Lower lobe of right lung (tissue), 2 donors: Measurements from ENCODE around the gene SLC2A10. TPM values are rescaled to one million over a fixed set of nuclear protein-coding genes. Genes with fewer than 3 reads are reported as not detected.

Source experiments
- ATAC-seq, 2 donors: fragments of 200-7000 bp; cut with Tn5 transposase; one replicate each; pipeline ENCODE4 v1.9.1; 2020 to 2022; ENCODE audit warnings: mild to moderate bottlenecking in 2 of 2, moderate library complexity in 2 of 2
- DNase-seq: peaks from one replicate; pipeline ENCODE4 v3.0.0-alpha.2; 2020
- H3K27ac ChIP-seq: fragments of 200-600 bp; one replicate; pipeline ENCODE4 v1.8.0; 2022
- H3K27me3 ChIP-seq: fragments of 200-600 bp; one replicate; pipeline ENCODE4 v1.8.0; 2022; ENCODE audit warnings: low read depth
- H3K36me3 ChIP-seq: fragments of 200-600 bp; one replicate; pipeline ENCODE4 v1.8.0; 2022; ENCODE audit warnings: mild to moderate bottlenecking
- H3K4me1 ChIP-seq: fragments of 200-600 bp; one replicate; pipeline ENCODE4 v1.8.0; 2022
- H3K4me3 ChIP-seq: fragments of 200-600 bp; one replicate; pipeline ENCODE4 v1.8.0; 2022; ENCODE audit warnings: mild to moderate bottlenecking
- H3K9me3 ChIP-seq: fragments of 200-600 bp; one replicate; pipeline ENCODE4 v1.8.0; 2022
- intact Hi-C: fragments of 100-400 bp; cut with DNase I; formaldehyde crosslinking; loops from one replicate; pipeline ENCODE4 v1.11.0; 2022
- total RNA-seq: library from RNA; stranded (reverse); fragmentation: NEBNext Ultra II Directional; extraction: Animal tissue kit (Norgen Biotek cat#: 25700); gene quantifications from one replicate; pipeline ENCODE4 v1.2.1, GENCODE V29; 2021
- TF ChIP-seq, protein P1 (sequence below): fragments of 200-600 bp; IDR thresholded peaks from one replicate; pipeline ENCODE4 v1.8.0; 2022; ENCODE audit warnings: antibody characterized with exemption, mild to moderate bottlenecking
- donor health status: DM: no; HTN: yes; CAD: no; lungs with severe emphysema.

The SLC2A10 gene
- total RNA-seq, 1 donor from 2014 or later: 11.5 TPM

DNA sequence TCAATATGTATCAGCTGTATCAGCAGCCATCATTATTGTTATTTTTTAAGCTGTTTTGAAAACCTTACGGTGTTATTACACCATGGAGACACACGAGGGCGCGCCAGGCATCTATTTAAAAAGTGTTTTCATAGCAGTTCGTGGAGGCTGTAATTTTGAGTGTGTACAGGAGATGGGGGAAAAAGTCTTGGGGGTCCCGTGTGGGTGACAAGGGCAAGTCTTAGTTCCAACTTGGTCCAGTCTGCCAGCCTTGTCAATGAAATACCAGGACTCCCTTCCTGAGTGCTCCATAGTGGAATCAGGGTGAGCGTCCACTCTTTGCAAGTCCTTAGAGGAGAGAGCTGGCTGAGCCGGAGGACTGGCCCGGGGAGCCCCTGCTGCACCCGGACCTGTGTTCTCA lies 43.3 kb downstream of the SLC2A10 start:
- ATAC-seq (peak in 1 of 2 donors; percentile 50), DNase-seq (peak; percentile 67)
- Histone ChIP-seq H3K9me3 (no peaks in the 10 kb centered on the region), H3K4me1 (peaks cover 4% of the 10 kb centered on the region), H3K27me3 (peaks cover 5% of the 10 kb centered on the region), H3K4me3 (no peak overlapping the region), H3K27ac (no peak overlapping the region), H3K36me3 (no peaks in the 10 kb centered on the region)
- intact Hi-C loops: no loop called here
- TF ChIP-seq, protein P1, sequence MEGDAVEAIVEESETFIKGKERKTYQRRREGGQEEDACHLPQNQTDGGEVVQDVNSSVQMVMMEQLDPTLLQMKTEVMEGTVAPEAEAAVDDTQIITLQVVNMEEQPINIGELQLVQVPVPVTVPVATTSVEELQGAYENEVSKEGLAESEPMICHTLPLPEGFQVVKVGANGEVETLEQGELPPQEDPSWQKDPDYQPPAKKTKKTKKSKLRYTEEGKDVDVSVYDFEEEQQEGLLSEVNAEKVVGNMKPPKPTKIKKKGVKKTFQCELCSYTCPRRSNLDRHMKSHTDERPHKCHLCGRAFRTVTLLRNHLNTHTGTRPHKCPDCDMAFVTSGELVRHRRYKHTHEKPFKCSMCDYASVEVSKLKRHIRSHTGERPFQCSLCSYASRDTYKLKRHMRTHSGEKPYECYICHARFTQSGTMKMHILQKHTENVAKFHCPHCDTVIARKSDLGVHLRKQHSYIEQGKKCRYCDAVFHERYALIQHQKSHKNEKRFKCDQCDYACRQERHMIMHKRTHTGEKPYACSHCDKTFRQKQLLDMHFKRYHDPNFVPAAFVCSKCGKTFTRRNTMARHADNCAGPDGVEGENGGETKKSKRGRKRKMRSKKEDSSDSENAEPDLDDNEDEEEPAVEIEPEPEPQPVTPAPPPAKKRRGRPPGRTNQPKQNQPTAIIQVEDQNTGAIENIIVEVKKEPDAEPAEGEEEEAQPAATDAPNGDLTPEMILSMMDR: peak; percentile 71

DNA sequence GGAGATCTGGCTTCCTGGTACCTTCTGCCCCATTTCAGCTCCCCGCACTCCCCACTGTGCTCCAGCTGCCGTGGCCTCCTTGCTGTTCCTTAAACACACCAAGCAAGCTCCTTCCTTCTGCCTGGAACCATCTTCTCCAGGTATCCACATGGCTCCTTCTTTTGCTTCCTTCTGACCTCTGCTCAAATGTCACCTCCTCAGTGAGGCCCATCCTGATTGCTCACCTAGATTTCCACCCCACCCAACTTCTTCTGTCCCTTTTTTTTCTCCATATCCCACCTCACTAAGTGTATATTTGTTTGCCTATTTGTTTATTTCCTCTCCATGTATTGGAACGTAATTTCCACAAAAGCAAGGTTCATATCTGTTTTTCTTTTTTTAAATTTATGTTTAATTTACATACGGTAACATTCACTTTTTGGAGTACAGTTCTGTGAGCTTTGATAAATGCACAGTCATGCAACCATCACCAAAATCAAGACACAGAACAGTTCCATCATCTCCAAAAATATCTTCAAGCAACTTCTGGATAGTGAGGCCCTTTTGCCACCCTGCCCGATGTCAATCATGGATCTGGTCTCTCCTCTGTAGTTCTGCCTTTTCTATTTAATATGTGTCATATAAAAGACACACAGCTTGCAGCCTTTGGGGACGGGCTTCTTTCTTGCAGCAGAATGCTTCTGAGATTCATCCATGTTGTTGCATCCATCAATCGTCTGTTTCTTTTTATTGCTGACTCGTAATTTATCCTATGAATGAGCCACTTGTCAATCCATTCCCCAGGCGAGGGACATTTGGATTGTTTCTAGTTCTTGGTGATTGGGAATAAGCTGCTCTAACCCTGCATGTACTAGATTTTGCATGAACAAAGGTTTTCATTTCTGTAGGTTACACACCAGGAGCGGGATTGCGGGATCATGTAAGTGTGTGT lies 46.3 kb downstream of the SLC2A10 start:
- intact Hi-C loops: no loop called here

GRCh38 chr20:46756419-46756818 lies 47.0 kb downstream of the SLC2A10 start:
- TF ChIP-seq, protein P1: no peak
- intact Hi-C loops: no loop called here
- Histone ChIP-seq H3K4me3 (no peak overlapping the region), H3K36me3 (no peaks in the 10 kb centered on the region), H3K4me1 (peaks cover 4% of the 10 kb centered on the region), H3K27ac (no peak overlapping the region), H3K27me3 (peaks cover 16% of the 10 kb centered on the region), H3K9me3 (no peaks in the 10 kb centered on the region)
- DNase-seq (no peak), ATAC-seq (no peak)

More for the DNA sequence above, 46.3 kb downstream of the SLC2A10 start:
- Histone ChIP-seq H3K27ac (no peak overlapping the region), H3K36me3 (no peaks in the 10 kb centered on the region), H3K9me3 (no peaks in the 10 kb centered on the region), H3K4me1 (peaks cover 4% of the 10 kb centered on the region), H3K27me3 (peaks cover 16% of the 10 kb centered on the region), H3K4me3 (no peak overlapping the region)
- DNase-seq: no peak
- TF ChIP-seq, protein P1: no peak
- no peak for ATAC-seq

DNA sequence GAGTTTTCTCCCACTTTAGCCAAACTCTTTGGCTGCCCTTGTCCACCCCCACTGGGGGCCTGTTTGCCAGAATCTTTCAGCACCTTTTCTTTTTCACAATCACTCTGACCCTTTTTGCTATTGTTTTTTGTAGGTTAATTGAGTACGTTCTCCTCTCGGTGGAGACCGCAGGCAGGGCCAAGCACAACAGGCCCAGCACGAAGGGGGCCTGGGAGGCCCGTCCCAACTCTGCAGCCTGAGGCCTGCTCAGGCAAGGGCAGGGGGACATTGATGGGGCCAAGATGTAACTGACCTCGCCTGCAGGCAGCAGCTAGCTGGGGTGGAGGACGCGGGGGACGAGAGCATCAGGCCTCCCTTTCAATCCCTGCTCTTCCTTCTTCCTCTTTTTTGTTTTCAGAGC lies 47.7 kb downstream of the SLC2A10 start:
- Histone ChIP-seq H3K9me3 (no peaks in the 10 kb centered on the region), H3K4me1 (peaks cover 4% of the 10 kb centered on the region), H3K4me3 (no peak overlapping the region), H3K27ac (no peak overlapping the region), H3K36me3 (no peaks in the 10 kb centered on the region), H3K27me3 (peaks cover 17% of the 10 kb centered on the region)
- no peak for DNase-seq
- TF ChIP-seq, protein P1: no peak
- intact Hi-C loops: no loop called here
- ATAC-seq: no peak

GRCh38 chr20:46757754-46758678 lies 48.6 kb downstream of the SLC2A10 start:
- intact Hi-C loops: no loop called here
- no peak overlapping the region for H3K4me3 ChIP-seq
- H3K36me3 ChIP-seq: no peaks in the 10 kb centered on the region
- DNase-seq (peak; percentile 56), ATAC-seq (peak; percentile 70 to 71)
- H3K9me3 ChIP-seq: no peaks in the 10 kb centered on the region
- peaks cover under 1% of the 10 kb centered on the region for H3K4me1 ChIP-seq
- peaks cover 16% of the 10 kb centered on the region for H3K27me3 ChIP-seq
- TF ChIP-seq, protein P1: peak; percentile 91
- no peak overlapping the region for H3K27ac ChIP-seq
